C4-2B (cell line): ENCODE data around the gene NLRP6.
"Not testable (repeated sequence)": the region's sequence is repeated elsewhere in the genome, so short reads cannot be mapped to it uniquely, and the experiment has no call there.

Source experiments
- H3K27ac ChIP-seq: fragments of 450-650 bp; 2 replicates; pipeline ENCODE4 v1.5.1; 2017
- CTCF ChIP-seq: fragments of 450-650 bp; conservative IDR thresholded peaks from 2 replicates; pipeline ENCODE4 v1.5.1; 2017; ENCODE audit warnings: mild to moderate bottlenecking
- ZFX ChIP-seq: fragments of 450-650 bp; IDR thresholded peaks from 2 replicates; pipeline ENCODE4 v1.6.1; 2017

Gene NLRP6

GRCh38 chr11:268716-269145, 9.5 kb upstream of the NLRP6 start:
- not testable (repeated sequence) for H3K27ac ChIP-seq
- TF ChIP-seq CTCF: peak; percentile 48

GRCh38 chr11:269146-269890, 8.9 kb upstream of the NLRP6 start:
- peak; percentile 29; the same call in 1 of the 2 replicates for TF ChIP-seq CTCF
- no peak for TF ChIP-seq ZFX
- no peak overlapping the region for H3K27ac ChIP-seq

GRCh38 chr11:270451-271318, 7.5 kb upstream of the NLRP6 start:
- no peak for TF ChIP-seq ZFX
- TF ChIP-seq CTCF: no peak
- no peak overlapping the region for H3K27ac ChIP-seq

- no peak overlapping the region for H3K27ac ChIP-seq
- TF ChIP-seq CTCF (no peak), ZFX (no peak)
Measured at GRCh38 chr11:271319-271715, 6.9 kb upstream of the NLRP6 start.

- H3K27ac ChIP-seq: no peak overlapping the region
- TF ChIP-seq ZFX: no peak
- TF ChIP-seq CTCF: no peak
Measured at GRCh38 chr11:272195-272930, 5.8 kb upstream of the NLRP6 start.

DNA sequence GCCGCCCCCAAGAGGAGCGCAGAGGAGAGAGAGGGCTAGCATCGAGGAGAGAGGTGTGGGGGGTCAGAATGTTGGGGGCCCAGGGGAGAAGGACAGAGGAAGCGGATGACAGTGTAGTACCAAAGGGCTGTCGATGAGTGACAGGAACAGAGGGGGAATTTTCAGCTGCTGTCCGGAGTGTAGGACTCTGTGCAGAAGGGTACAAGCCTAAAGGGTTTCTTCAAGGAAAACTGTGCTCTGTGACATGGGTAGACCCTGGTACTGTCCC, 5.3 kb upstream of the NLRP6 start:
- no peak overlapping the region for H3K27ac ChIP-seq
- no peak for TF ChIP-seq ZFX
- TF ChIP-seq CTCF: no peak

DNA sequence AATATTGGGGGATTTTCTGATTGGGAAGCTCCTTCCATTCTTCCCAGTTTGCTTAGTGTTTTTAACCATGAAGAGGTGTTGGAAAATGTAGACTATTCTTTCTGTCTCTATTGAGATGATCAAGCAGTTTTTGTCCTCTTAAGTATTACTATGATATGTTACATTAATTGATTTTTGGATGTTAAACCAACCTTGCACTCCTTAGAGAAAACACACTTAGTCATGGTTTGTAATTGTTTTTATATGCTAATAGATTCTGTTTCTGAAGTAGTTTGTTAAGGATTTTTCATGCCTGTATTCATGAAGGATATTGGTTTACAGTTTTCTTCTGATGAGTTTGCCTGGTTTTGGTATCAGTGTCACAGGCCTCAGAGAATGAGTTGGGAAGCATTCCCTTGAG, 2.0 kb upstream of the NLRP6 start:
- TF ChIP-seq CTCF (no peak), ZFX (no peak)
- H3K27ac ChIP-seq: no peak overlapping the region
